ENCODE results near the gene CLEC4G. TPM values are rescaled to one million over a fixed set of nuclear protein-coding genes. Genes with fewer than 3 reads are reported as not detected.

CLEC4G gene
- total RNA-seq, 1 donor from 2014 or later = not detected

GRCh38 chr19:7730286-7731217, 1.4 kb downstream of the CLEC4G start:
- peaks cover 7% of the 10 kb centered on the region for H3K27me3 ChIP-seq (ENCODE audit: control insufficient read depth, insufficient read depth, low read length)
- DNase-seq (ENCODE audit: low read depth) = no peak
- H3K4me3 ChIP-seq (ENCODE audit: low read depth, low read length) = no peak overlapping the region
- no peak for TF ChIP-seq CTCF (IDR thresholded peaks at IDR 0.05; ENCODE audit: insufficient read depth, low read length, severe bottlenecking)
- no peak for FAIRE-seq
- H3K36me3 ChIP-seq (ENCODE audit: control insufficient read depth, insufficient read depth, low read length) = no peaks in the 10 kb centered on the region

GRCh38 chr19:7729831-7730285, 2.1 kb downstream of the CLEC4G start:
- peaks cover 7% of the 10 kb centered on the region for H3K27me3 ChIP-seq (ENCODE audit: control insufficient read depth, insufficient read depth, low read length)
- FAIRE-seq (no peak), DNase-seq (ENCODE audit: low read depth) (no peak)
- TF ChIP-seq CTCF (IDR thresholded peaks at IDR 0.05; ENCODE audit: insufficient read depth, low read length, severe bottlenecking) = no peak
- no peak overlapping the region for H3K4me3 ChIP-seq (ENCODE audit: low read depth, low read length)
- H3K36me3 ChIP-seq (ENCODE audit: control insufficient read depth, insufficient read depth, low read length) = no peaks in the 10 kb centered on the region

- no peak for TF ChIP-seq CTCF (IDR thresholded peaks at IDR 0.05; ENCODE audit: insufficient read depth, low read length, severe bottlenecking)
- FAIRE-seq = no peak
- DNase-seq (ENCODE audit: low read depth) = no peak
- no peak overlapping the region for H3K4me3 ChIP-seq (ENCODE audit: low read depth, low read length)
- peaks cover 7% of the 10 kb centered on the region for H3K27me3 ChIP-seq (ENCODE audit: control insufficient read depth, insufficient read depth, low read length)
- H3K36me3 ChIP-seq (ENCODE audit: control insufficient read depth, insufficient read depth, low read length) = no peaks in the 10 kb centered on the region
Measured at GRCh38 chr19:7729211-7729610, 2.7 kb downstream of the CLEC4G start.

GRCh38 chr19:7725791-7726190, 6.1 kb downstream of the CLEC4G start:
- TF ChIP-seq CTCF (IDR thresholded peaks at IDR 0.05; ENCODE audit: insufficient read depth, low read length, severe bottlenecking) = no peak
- DNase-seq (ENCODE audit: low read depth) (no peak), FAIRE-seq (no peak)
- Histone ChIP-seq H3K4me3 (ENCODE audit: low read depth, low read length) (no peak overlapping the region), H3K36me3 (ENCODE audit: control insufficient read depth, insufficient read depth, low read length) (no peaks in the 10 kb centered on the region), H3K27me3 (ENCODE audit: control insufficient read depth, insufficient read depth, low read length) (peaks cover 7% of the 10 kb centered on the region)

GRCh38 chr19:7722231-7722651, 9.7 kb downstream of the CLEC4G start:
- no peaks in the 10 kb centered on the region for H3K36me3 ChIP-seq (ENCODE audit: control insufficient read depth, insufficient read depth, low read length)
- FAIRE-seq (no peak), DNase-seq (ENCODE audit: low read depth) (no peak)
- no peak overlapping the region for H3K4me3 ChIP-seq (ENCODE audit: low read depth, low read length)
- no peak for TF ChIP-seq CTCF (IDR thresholded peaks at IDR 0.05; ENCODE audit: insufficient read depth, low read length, severe bottlenecking)
- no peaks in the 10 kb centered on the region for H3K27me3 ChIP-seq (ENCODE audit: control insufficient read depth, insufficient read depth, low read length)

All from bronchial epithelial cell (primary cell).